ENCODE results near the gene PIP4K2C. TPM values are rescaled to one million over a fixed set of nuclear protein-coding genes. Genes with fewer than 3 reads are reported as not detected.

The PIP4K2C gene
- total and polyA plus RNA-seq, 2 of the 4 experiments (the other 2 are of a cell fraction): 12.5 to 23.1 TPM

- intact Hi-C loops (cut with micrococcal nuclease) (loop anchor here (5.0 kb wide), 1 partner anchor 160 kb away; no protein-coding TSS in a partner anchor), dilution Hi-C loops (cut with HindIII; ENCODE audit: low sequenced_read_pairs, unreplicated experiment) (no loop called here), in situ Hi-C loops (cut with MboI; ENCODE audit: low sequenced_read_pairs) (loop anchor here (5.0 kb wide), 1 partner anchor 40 kb away; no protein-coding TSS in a partner anchor)
- no peaks in the 10 kb centered on the region for H3K9me3 ChIP-seq (ENCODE audit: control insufficient read depth, insufficient read depth, low read length)
- DNase-seq: no peak
- no peak overlapping the region for H3K23ac ChIP-seq (ENCODE audit: low read depth, low read length)
- no peak overlapping the region for H3K9ac ChIP-seq (ENCODE audit: low read depth, low read length)
- H3K4me2 ChIP-seq (ENCODE audit: low read depth, low read length): no peak overlapping the region
- H3K4me1 ChIP-seq (ENCODE audit: control insufficient read depth, insufficient read depth, low read length): no peaks in the 10 kb centered on the region; the same call in 1 of the 2 replicates
- no peak overlapping the region for H3K4ac ChIP-seq (ENCODE audit: low read depth, low read length)
- no peak overlapping the region for H2BK15ac ChIP-seq (ENCODE audit: low read depth, low read length)
- ChIA-PET CTCF (interaction anchor here (0.8 to 1.4 kb wide), 2 partner anchors 38 to 39 kb away, joined by 3 to 4 read pairs; no protein-coding TSS in a partner anchor), POLR2A (ENCODE audit: unreplicated experiment) (no interaction called here)
- H3K36me3 ChIP-seq (ENCODE audit: control insufficient read depth, insufficient read depth, low read length): peaks cover 6% of the 10 kb centered on the region; the same call in 1 of the 2 replicates
- H4K8ac ChIP-seq (ENCODE audit: low read depth in 2 of 2, low read length in 2 of 2): no peak overlapping the region
- no peak overlapping the region for H2AK5ac ChIP-seq (ENCODE audit: low read depth, low read length)
- no TSS peak for BruUV-seq (replicated peaks)
- no peak overlapping the region for H2BK20ac ChIP-seq (ENCODE audit: low read depth, low read length)
- H4K20me1 ChIP-seq (ENCODE audit: insufficient read depth, low read length): peaks cover 4% of the 10 kb centered on the region; the same call in 1 of the 2 replicates
- TF ChIP-seq CTCF (conservative IDR thresholded peaks at IDR 0.05; ENCODE audit: low read depth, low read length) (no peak), NFE2L2 (IDR thresholded peaks at IDR 0.05; ENCODE audit: low read depth, low read length) (no peak), CEBPB (IDR thresholded peaks at IDR 0.05; ENCODE audit: low read depth, low read length) (no peak), RAD21 (IDR thresholded peaks at IDR 0.05; ENCODE audit: low read length) (no peak), ELK1 (IDR thresholded peaks at IDR 0.05; ENCODE audit: borderline replicate concordance, low read depth, low read length) (no peak), USF2 (IDR thresholded peaks at IDR 0.05; ENCODE audit: low read depth, low read length) (no peak), BHLHE40 (IDR thresholded peaks at IDR 0.05; ENCODE audit: low read depth, low read length) (no peak), MAZ (IDR thresholded peaks at IDR 0.05; ENCODE audit: borderline replicate concordance, low read depth, low read length) (no peak), SMC3 (IDR thresholded peaks at IDR 0.05; ENCODE audit: low read depth, low read length) (no peak)
- H3K9me1 ChIP-seq (ENCODE audit: insufficient read depth, low read length): peaks cover 4% of the 10 kb centered on the region; the same call in 1 of the 2 replicates
- no peak overlapping the region for H2BK5ac ChIP-seq (ENCODE audit: low read depth, low read length, poor library complexity, severe bottlenecking)
- peaks cover 63% of the 10 kb centered on the region for H3K27me3 ChIP-seq (ENCODE audit: control insufficient read depth, insufficient read depth, low read length)
- ATAC-seq (ENCODE audit: low read depth): no peak
- no peak overlapping the region for H3K18ac ChIP-seq (ENCODE audit: low read depth, low read length)
- H4K5ac ChIP-seq (ENCODE audit: low read depth, low read length): no peak overlapping the region
- 72% methylated on average over 6 of the region's 9 CpGs; no CpG with 5 or more reads in 1 of the 2 experiments for WGBS, 2 experiments (ENCODE audit: extremely low coverage in 2 of 2, insufficient read length in 1 of 2)
- no peak overlapping the region for H2BK120ac ChIP-seq (ENCODE audit: low read depth, low read length)
- peak overlapping the region; percentile 14 for H2AFZ ChIP-seq (replicated peaks; ENCODE audit: low read length, poor library complexity)
- peak overlapping the region; percentile 37 for H2AK9ac ChIP-seq (replicated peaks; ENCODE audit: low read depth, low read length, poor library complexity)
- H3K79me1 ChIP-seq (ENCODE audit: low read depth in 1 of 2, low read length in 2 of 2): no peaks in the 10 kb centered on the region
- no peak overlapping the region for H4K91ac ChIP-seq (ENCODE audit: insufficient read depth, low read depth, low read length)
- H3K56ac ChIP-seq (ENCODE audit: extremely low read depth, insufficient read depth, low read length): no peak overlapping the region
- H3K4me3 ChIP-seq (ENCODE audit: insufficient read depth, low read depth, low read length): no peak overlapping the region
- no peak overlapping the region for H3K14ac ChIP-seq (replicated peaks; ENCODE audit: low read depth, low read length)
- H3K27ac ChIP-seq (ENCODE audit: insufficient read depth, low read length): no peak overlapping the region
These were observed 31.6 kb downstream of the PIP4K2C start for GRCh38 chr12:57622293-57623245.

All from IMR-90 (cell line).